HG03460 (cell line): Measurements from ENCODE around the gene AGO3.

ENCODE experiments used
- ATAC-seq: cut with Tn5 transposase; IDR thresholded peaks from one replicate; pipeline ENCODE4 v1.9.1; 2021; ENCODE audit not compliant: unreplicated experiment

The AGO3 gene

DNA sequence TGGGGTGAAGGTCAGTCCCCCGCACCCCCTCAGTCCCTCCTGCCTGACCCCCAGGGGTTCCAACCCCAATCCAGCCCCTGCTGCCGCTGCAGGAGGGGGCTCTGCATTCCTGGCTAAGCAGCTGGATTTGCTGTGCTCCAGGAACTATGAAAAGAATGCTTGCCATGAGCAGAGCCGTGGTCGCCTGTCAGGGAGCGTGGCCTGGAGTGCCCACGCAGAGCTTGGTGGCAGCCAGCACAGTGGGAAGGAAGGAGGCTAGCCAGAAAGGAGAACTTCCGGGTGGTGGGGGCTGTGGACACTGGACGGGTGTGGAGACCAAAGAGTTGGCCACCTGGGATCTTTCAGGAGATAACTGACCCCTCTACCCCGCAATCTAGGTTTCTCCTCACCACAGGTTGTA lies 188.6 kb downstream of the AGO3 start:
- ATAC-seq: no peak
